NCI-H526 (cell line): ENCODE measurements around the gene SYNPR.
A peak's percentile ranks its signal among the peaks of the same experiment; 100 is the strongest.
"Not testable (repeated sequence)": the region's sequence is repeated elsewhere in the genome, so short reads cannot be mapped to it uniquely, and the experiment has no call there.

Experiments
- DNase-seq, 2 experiments: peaks; one replicate each; lab custom pipeline; 2025; lab: John Stamatoyannopoulos, UW

The SYNPR gene

DNA sequence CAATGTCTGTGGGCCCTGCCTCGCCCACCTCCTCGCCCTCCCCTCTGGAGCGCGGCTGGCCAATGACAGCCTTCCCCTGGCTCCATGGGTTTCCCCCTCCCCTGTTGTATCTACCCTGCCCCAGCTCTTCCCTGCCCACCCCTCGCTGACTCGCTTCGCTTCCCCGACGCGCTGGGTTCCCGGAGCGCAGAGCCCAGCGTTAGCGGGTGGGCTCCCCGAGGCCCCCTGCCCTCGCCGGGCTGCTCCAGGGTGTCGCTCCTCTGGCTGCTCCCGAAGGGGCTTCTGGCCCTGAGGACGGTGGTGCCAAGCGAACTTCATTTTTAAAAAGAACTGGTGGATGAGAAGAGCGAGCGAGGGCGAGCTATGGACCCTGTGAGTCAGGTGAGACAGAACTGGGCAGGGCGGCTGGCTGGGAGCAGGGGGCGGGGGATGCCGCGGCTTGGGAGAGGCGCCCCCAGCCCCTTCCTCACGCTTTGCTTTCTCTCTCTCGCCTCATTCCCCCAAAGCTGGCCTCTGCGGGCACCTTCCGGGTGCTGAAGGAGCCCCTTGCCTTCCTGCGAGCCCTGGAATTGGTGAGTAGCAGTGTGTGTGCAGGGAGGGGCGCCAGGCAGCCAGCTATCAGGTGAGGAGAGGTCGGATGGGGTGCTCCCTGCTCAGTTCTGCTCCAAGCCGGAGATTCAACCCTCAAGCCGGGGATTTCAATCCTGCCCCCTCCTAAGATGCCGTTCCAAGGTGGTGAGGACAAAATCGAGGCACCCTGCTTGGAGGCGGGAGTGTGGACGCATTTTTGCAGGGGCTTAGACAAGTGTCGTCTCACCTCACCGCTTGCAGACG is at the start of gene SYNPR:
Gene SYNPR, plus strand, starts transcription at position 138 of the 834 bp plus-strand sequence.
- DNase-seq, result peak in 1 of 2 experiments; percentile 46

DNA sequence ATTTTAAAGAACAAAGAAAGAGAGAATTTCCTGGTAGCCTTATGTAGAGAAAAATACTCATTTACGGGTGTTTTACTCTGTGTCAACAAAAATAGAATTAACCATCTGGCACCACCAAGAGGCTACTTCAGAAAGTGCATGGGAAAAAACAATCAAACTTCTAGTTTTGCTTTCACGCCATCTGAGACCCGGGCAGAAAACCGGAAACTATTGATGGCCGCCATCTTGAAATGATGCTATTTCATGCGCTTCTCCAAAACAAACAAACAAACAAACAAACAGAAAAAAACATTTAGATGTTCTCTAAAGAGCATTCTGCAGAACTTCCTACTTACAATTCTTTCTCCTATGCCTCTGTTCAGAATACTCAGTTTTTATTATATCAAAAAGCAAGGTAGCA is 49.4 kb upstream of the SYNPR start:
- DNase-seq, result peak; percentile 39 to 74

- DNase-seq, result no peak
Measured at GRCh38 chr3:63230146-63230545, 48.0 kb upstream of the SYNPR start.

GRCh38 chr3:63231643-63232042 is 46.5 kb upstream of the SYNPR start:
- DNase-seq, result no peak

DNA sequence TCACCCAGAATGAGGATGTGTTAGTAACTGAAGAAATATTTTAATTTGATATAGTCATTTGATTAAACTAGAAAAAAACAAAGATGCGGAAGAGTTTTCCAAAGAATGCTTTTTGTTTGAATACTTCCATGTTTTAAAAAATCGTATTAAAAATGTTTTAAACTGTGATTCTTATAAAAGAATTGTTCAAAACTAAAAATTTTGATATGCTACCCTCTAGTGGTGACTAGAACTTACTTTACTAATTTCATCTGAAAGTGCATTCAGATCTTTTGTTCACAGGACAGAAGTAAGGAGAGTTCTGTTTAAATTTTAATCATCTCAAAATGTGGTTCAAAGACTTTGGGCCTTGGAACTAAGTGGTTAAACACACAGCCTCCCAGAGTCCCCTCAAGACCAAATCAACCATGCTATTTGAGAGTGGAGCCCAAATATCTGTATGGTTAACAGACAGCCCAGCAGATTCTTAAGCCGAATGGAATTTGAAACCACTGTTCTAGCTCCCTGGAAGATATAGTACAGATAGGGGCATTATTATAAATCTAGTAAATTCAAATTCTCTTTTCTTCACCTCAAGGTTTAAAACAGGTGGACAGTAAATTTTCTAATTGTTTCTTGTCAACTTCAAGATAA is 45.2 kb upstream of the SYNPR start:
- peak in 1 of 2 experiments; percentile 20 for DNase-seq

GRCh38 chr3:63240381-63240902 is 37.7 kb upstream of the SYNPR start:
- no peak for DNase-seq

DNA sequence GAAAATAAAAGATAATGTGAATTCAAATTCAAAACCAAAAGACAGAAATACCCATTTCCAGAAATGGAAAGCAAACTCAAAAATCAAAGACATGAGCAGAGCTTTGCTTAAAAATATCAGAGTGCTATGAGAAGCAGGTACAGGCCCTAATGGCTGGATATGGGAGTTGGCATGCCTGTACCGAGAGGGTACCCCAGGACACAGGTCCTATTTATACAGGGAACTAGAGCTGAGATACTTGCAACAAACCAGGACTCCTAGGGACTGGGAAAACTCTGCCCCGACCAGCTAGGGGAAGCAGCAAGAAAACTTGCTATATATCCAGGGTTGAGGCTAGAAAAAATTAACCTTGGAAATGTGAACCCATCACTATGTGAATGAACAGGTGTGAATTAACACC is 36.0 kb upstream of the SYNPR start:
- no peak for DNase-seq

DNA sequence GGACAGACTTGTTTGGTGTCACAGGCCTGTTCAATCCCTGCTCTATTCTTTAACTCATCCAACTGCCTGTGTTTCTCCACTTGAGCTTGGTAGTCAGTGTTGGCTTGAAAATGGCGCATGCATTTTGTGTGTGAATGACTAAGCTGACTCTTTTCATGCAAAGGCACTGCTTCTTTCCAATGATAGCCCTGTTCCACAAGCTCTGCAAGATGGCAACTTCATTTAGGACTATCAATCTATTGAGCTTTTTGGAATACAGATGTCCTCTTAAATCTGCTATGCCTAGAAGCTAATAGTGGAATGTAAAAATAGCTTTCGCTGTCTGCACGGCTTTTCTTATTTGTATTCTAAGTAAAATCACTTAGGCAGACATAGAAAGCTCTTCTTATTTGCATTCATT is 33.6 kb upstream of the SYNPR start:
- DNase-seq, result peak; percentile 54 to 70

GRCh38 chr3:63245726-63246241 is 32.3 kb upstream of the SYNPR start:
- DNase-seq, result peak in 1 of 2 experiments; percentile 15

GRCh38 chr3:63248015-63248414 is 30.1 kb upstream of the SYNPR start:
- DNase-seq, result no peak

- peak in 1 of 2 experiments; percentile 14 for DNase-seq
Measured at GRCh38 chr3:63251499-63251898, 26.6 kb upstream of the SYNPR start.

DNA sequence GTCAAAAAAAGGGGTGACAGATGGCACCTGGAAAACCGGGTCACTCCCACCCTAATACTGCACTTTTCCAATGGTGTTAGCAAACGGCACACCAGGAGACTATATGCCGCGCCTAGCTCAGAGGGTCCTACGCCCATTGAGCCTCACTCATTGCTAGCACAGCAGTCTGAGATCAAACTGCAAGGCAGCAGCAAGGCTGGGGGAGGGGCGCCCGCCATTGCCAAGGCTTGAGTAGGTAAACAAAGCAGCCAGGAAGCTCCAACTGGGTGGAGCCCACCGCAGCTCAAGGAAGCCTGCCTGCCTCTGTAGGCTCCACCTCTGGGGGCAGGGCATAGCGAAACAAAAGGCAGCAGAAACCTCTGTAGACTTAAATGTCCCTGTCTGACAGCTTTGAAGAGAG is 22.3 kb upstream of the SYNPR start:
- not testable (repeated sequence) for DNase-seq

DNA sequence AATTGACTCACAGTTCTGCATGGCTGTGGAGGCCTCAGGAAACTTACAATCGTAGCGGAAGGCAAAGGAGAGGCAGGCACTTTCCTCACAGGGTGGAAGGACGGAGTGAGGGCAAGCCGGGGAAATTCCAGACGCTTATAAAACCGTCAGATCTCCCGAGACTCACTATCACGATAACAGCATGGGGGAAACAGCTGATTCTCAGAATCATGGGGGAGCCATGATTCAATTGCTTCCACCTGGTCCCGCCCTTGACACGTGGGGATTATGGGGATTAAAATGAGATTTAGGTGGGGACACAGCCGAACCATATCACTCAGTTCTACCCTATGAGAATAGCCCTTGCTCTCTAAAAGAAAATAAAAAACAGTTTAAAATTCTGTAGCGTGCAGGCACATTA is 13.4 kb upstream of the SYNPR start:
- DNase-seq, result no peak

DNA sequence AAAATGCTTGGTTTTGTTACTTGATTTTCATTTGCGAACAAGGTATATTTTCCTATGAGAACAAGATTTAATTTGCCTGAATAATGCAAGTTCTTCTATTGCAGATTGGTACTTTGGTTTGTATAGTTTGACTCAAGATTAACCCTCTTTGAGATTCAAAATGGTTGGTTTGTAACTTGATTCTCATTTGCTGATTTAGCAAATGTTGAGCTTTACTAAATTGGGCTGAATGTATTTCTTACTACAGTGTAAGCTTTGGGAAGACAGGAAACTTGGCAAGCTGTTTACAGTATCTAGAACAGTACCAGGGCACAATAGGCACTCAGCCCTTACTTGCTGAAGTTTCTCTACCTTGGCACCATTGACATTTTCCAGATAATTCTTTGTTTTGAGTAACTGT is 3.7 kb upstream of the SYNPR start:
- no peak for DNase-seq

- peak in 1 of 2 experiments; percentile 20 for DNase-seq
Measured at GRCh38 chr3:63279005-63279841, 1.1 kb downstream of the SYNPR start.

DNA sequence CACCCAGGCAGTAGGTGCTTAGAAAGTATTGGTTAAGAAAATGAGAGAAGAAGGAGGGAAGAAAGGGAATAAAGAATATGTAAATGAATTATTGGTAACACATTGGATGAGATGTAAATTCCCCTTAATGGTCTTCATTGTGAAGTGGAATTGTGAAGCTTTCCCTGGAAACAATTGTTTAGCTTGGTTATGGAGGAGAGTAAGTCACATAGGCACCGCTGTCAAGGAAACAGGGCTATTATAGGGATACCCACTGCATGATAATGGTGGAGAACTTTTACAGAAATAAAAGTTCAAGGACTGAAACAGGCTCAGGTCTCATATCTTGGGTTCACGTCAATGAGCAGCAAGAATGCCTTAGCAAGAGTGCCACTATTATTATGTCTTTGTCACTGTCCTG is 9.5 kb downstream of the SYNPR start:
- no peak for DNase-seq

DNA sequence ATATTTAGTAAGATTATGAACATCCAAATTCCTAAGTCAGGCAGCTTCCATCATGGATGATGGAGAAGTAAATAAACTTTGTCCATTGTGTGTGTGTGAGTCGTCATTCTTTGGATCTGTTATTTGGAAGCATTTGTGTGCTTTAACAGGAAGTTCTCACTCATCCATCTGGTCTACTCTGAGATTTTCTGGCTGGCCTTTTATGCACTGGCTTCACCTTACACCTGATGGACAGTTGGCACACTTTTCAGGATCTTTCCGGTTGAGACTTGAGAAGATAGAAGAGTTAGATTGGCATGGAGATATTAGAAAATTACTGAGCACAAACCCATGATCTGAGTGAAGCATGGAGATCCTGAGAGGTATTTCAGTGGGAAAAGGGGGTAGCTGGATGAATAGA is 12.6 kb downstream of the SYNPR start:
- DNase-seq, result no peak

DNA sequence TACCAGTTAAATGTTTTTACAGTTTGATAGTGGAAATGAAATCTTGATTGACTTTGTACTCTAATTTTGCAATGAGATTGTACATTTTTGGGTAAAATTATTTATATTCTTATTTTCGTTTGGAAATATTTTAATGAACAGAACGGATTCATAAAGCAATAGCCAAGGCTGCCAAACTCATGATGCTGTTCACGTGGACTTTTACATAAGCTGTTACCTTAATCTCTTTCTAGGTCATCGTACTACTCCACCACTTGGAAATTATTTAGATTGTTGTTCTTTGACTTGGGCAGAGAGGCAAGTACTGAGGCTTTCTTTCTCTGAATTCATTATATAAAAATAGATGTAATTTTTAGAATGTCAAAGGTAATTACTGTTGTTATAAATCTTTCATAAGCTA is 16.2 kb downstream of the SYNPR start:
- no peak for DNase-seq

DNA sequence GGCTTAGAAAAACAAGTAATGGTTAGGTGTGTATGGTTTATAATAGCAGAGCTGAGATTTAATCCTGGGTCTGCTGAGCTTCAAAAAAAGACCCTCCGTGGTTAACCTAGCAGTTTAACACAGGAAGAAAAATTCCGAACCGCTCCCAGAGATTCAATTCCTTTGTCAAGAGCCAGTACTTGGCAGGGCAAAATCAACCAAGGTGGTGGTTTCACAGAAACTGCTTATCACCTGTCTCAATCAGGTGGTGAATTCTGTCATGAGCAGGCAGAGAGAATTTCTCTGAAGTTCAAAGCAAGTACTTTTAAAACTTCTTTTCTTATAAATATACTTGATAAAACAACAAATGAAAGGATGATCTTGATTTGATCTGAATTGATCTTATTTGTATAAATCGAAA is 17.2 kb downstream of the SYNPR start:
- no peak for DNase-seq

DNA sequence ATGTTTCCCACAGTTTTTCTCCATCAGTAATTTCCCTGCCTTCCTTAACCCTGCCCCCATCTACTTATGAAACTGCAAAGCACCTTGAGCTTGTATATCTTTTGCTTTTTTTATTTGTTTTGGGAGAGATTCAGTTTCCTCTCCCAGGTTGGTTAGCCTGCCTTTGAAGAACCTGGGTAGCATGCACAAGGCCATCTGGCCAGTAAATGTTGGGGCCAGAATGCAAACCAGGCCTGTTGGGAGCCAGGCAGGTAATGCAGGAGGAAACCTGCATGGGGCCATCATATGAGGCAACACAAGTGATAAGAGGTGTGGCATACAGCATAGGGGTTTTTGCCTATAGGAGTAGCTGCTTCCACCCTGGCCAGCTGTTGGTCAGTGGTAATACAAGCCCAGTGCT is 17.7 kb downstream of the SYNPR start:
- DNase-seq, result no peak

DNA sequence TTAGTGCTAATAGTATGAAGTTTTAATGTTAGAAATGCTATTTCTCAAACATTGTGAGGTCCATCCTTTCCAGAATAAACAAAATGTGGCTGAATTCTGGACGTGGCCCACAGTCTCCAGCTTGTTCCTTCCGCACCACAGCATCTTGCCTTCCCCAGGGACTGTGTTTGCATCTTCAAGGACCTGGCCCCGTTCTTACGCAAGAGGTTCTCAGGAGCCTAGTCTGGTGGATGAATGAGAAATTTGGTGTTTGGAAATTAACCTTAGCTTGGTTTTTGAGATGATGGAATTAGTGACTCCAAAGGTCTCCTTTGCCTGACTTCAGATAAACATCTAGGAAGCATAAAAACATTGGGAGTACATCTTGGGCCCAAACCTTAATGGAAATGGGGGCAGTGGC is 18.1 kb downstream of the SYNPR start:
- no peak for DNase-seq

DNA sequence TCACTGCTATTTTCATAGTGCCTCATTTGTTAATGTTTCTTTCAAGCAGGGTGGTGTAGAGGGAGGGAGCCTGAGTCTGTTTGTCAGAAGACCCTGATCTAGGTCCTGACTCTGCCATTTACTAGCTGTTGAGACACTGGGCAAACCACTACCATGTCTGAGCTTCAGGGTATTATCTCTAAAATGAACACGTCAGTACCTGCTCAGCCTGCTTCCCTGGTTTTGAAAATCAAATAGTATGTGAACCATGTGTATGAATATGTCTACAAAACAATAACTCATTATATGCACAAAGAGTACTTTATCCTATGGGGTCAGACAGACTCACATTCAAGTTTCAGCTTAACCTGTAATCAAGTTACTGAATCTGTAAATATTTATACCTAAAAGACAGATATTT is 25.1 kb downstream of the SYNPR start:
- no peak for DNase-seq
